Measurements from ENCODE around the gene POLR2C.

POLR2C gene

GRCh38 chr16:57508035-57508425, 45.6 kb downstream of the POLR2C start:
- no peaks in the 10 kb centered on the region for H3K4me1 ChIP-seq (ENCODE audit: control insufficient read depth, insufficient read depth, low read length)
- no peaks in the 10 kb centered on the region for H3K36me3 ChIP-seq (ENCODE audit: control insufficient read depth, insufficient read depth, low read length, severe bottlenecking)
- H3K9ac ChIP-seq (ENCODE audit: low read length), result no peak overlapping the region
- no peak overlapping the region for H3K4me3 ChIP-seq (ENCODE audit: low read length)
- peaks cover 48% of the 10 kb centered on the region for H3K27me3 ChIP-seq (replicated peaks; ENCODE audit: control insufficient read depth, insufficient read depth, low read length)
- no peaks in the 10 kb centered on the region for H3K9me3 ChIP-seq (ENCODE audit: control insufficient read depth, low read length)
- no peak for DNase-seq (ENCODE audit: low read depth)

- Histone ChIP-seq H3K4me1 (ENCODE audit: control insufficient read depth, insufficient read depth, low read length) (no peaks in the 10 kb centered on the region), H3K4me3 (ENCODE audit: low read length) (no peak overlapping the region), H3K9ac (ENCODE audit: low read length) (no peak overlapping the region), H3K36me3 (ENCODE audit: control insufficient read depth, insufficient read depth, low read length, severe bottlenecking) (no peaks in the 10 kb centered on the region), H3K9me3 (ENCODE audit: control insufficient read depth, low read length) (no peaks in the 10 kb centered on the region), H3K27me3 (replicated peaks; ENCODE audit: control insufficient read depth, insufficient read depth, low read length) (peaks cover 36% of the 10 kb centered on the region)
- no peak for DNase-seq (ENCODE audit: low read depth)
Measured at GRCh38 chr16:57509231-57509923, 46.9 kb downstream of the POLR2C start.

GRCh38 chr16:57510016-57510871, 47.8 kb downstream of the POLR2C start:
- no peaks in the 10 kb centered on the region for H3K4me1 ChIP-seq (ENCODE audit: control insufficient read depth, insufficient read depth, low read length)

GRCh38 chr16:57512296-57513001, 50.0 kb downstream of the POLR2C start:
- peaks cover 10% of the 10 kb centered on the region for H3K27me3 ChIP-seq (replicated peaks; ENCODE audit: control insufficient read depth, insufficient read depth, low read length)
- no peak overlapping the region for H3K9ac ChIP-seq (ENCODE audit: low read length)
- no peaks in the 10 kb centered on the region for H3K36me3 ChIP-seq (ENCODE audit: control insufficient read depth, insufficient read depth, low read length, severe bottlenecking)
- no peaks in the 10 kb centered on the region for H3K9me3 ChIP-seq (ENCODE audit: control insufficient read depth, low read length)
- no peaks in the 10 kb centered on the region for H3K4me1 ChIP-seq (ENCODE audit: control insufficient read depth, insufficient read depth, low read length)
- DNase-seq (ENCODE audit: low read depth), result no peak
- H3K4me3 ChIP-seq (ENCODE audit: low read length), result no peak overlapping the region

More at GRCh38 chr16:57510016-57510871, 47.8 kb downstream of the POLR2C start:
- Histone ChIP-seq H3K36me3 (ENCODE audit: control insufficient read depth, insufficient read depth, low read length, severe bottlenecking) (no peaks in the 10 kb centered on the region), H3K9ac (ENCODE audit: low read length) (no peak overlapping the region), H3K4me3 (ENCODE audit: low read length) (no peak overlapping the region), H3K9me3 (ENCODE audit: control insufficient read depth, low read length) (no peaks in the 10 kb centered on the region), H3K27me3 (replicated peaks; ENCODE audit: control insufficient read depth, insufficient read depth, low read length) (peaks cover 28% of the 10 kb centered on the region)
- no peak for DNase-seq (ENCODE audit: low read depth)

- Histone ChIP-seq H3K4me1 (ENCODE audit: control insufficient read depth, insufficient read depth, low read length) (no peaks in the 10 kb centered on the region), H3K36me3 (ENCODE audit: control insufficient read depth, insufficient read depth, low read length, severe bottlenecking) (no peaks in the 10 kb centered on the region), H3K4me3 (ENCODE audit: low read length) (no peak overlapping the region), H3K27me3 (replicated peaks; ENCODE audit: control insufficient read depth, insufficient read depth, low read length) (peaks cover 2% of the 10 kb centered on the region), H3K9ac (ENCODE audit: low read length) (no peak overlapping the region), H3K9me3 (ENCODE audit: control insufficient read depth, low read length) (no peaks in the 10 kb centered on the region)
- no peak for DNase-seq (ENCODE audit: low read depth)
Measured at GRCh38 chr16:57513371-57514102, 51.1 kb downstream of the POLR2C start.

- Histone ChIP-seq H3K27me3 (replicated peaks; ENCODE audit: control insufficient read depth, insufficient read depth, low read length) (no peaks in the 10 kb centered on the region), H3K36me3 (ENCODE audit: control insufficient read depth, insufficient read depth, low read length, severe bottlenecking) (no peaks in the 10 kb centered on the region), H3K4me1 (ENCODE audit: control insufficient read depth, insufficient read depth, low read length) (no peaks in the 10 kb centered on the region), H3K4me3 (ENCODE audit: low read length) (no peak overlapping the region), H3K9me3 (ENCODE audit: control insufficient read depth, low read length) (no peaks in the 10 kb centered on the region), H3K9ac (ENCODE audit: low read length) (no peak overlapping the region)
- no peak for DNase-seq (ENCODE audit: low read depth)
Measured at GRCh38 chr16:57514371-57514770, 51.9 kb downstream of the POLR2C start.

- DNase-seq (ENCODE audit: low read depth), result no peak
- H3K4me1 ChIP-seq (ENCODE audit: control insufficient read depth, insufficient read depth, low read length), result no peaks in the 10 kb centered on the region
- no peak overlapping the region for H3K9ac ChIP-seq (ENCODE audit: low read length)
- no peaks in the 10 kb centered on the region for H3K36me3 ChIP-seq (ENCODE audit: control insufficient read depth, insufficient read depth, low read length, severe bottlenecking)
- H3K27me3 ChIP-seq (replicated peaks; ENCODE audit: control insufficient read depth, insufficient read depth, low read length), result no peaks in the 10 kb centered on the region
- no peak overlapping the region for H3K4me3 ChIP-seq (ENCODE audit: low read length)
- no peaks in the 10 kb centered on the region for H3K9me3 ChIP-seq (ENCODE audit: control insufficient read depth, low read length)
Measured at GRCh38 chr16:57514791-57515600, 52.5 kb downstream of the POLR2C start.

- Histone ChIP-seq H3K9me3 (ENCODE audit: control insufficient read depth, low read length) (no peaks in the 10 kb centered on the region), H3K4me1 (ENCODE audit: control insufficient read depth, insufficient read depth, low read length) (no peaks in the 10 kb centered on the region)
- no peak for DNase-seq (ENCODE audit: low read depth)
Measured at GRCh38 chr16:57516176-57516725, 53.8 kb downstream of the POLR2C start.

GRCh38 chr16:57516773-57517172, 54.3 kb downstream of the POLR2C start:
- Histone ChIP-seq H3K36me3 (ENCODE audit: control insufficient read depth, insufficient read depth, low read length, severe bottlenecking) (no peaks in the 10 kb centered on the region), H3K4me1 (ENCODE audit: control insufficient read depth, insufficient read depth, low read length) (no peaks in the 10 kb centered on the region), H3K9ac (ENCODE audit: low read length) (no peak overlapping the region), H3K27me3 (replicated peaks; ENCODE audit: control insufficient read depth, insufficient read depth, low read length) (no peaks in the 10 kb centered on the region), H3K4me3 (ENCODE audit: low read length) (no peak overlapping the region), H3K9me3 (ENCODE audit: control insufficient read depth, low read length) (no peaks in the 10 kb centered on the region)
- no peak for DNase-seq (ENCODE audit: low read depth)

More at GRCh38 chr16:57516176-57516725, 53.8 kb downstream of the POLR2C start:
- Histone ChIP-seq H3K27me3 (replicated peaks; ENCODE audit: control insufficient read depth, insufficient read depth, low read length) (no peaks in the 10 kb centered on the region), H3K9ac (ENCODE audit: low read length) (no peak overlapping the region), H3K36me3 (ENCODE audit: control insufficient read depth, insufficient read depth, low read length, severe bottlenecking) (no peaks in the 10 kb centered on the region), H3K4me3 (ENCODE audit: low read length) (no peak overlapping the region)

All from adipocyte (in vitro differentiated cells).